ENCODE results near the gene S100A16.
"Not testable (repeated sequence)": the region's sequence is repeated elsewhere in the genome, so short reads cannot be mapped to it uniquely, and the experiment has no call there.

The S100A16 gene

GRCh38 chr1:153614189-153614900, 1.4 kb upstream of the S100A16 start:
- DNase-seq: no peak

GRCh38 chr1:153613406-153613805, 469 bp upstream of the S100A16 start:
- DNase-seq: no peak

GRCh38 chr1:153612111-153612754, 704 bp downstream of the S100A16 start:
- DNase-seq: no peak

GRCh38 chr1:153611356-153611755, 1.6 kb downstream of the S100A16 start:
- no peak for DNase-seq

- no peak for DNase-seq
These were observed 2.1 kb downstream of the S100A16 start for GRCh38 chr1:153610811-153611301.

- no peak for DNase-seq
These were observed 2.6 kb downstream of the S100A16 start for GRCh38 chr1:153610334-153610733.

- no peak for DNase-seq
These were observed 3.4 kb downstream of the S100A16 start for GRCh38 chr1:153609585-153609907.

GRCh38 chr1:153608742-153609584, 4.0 kb downstream of the S100A16 start:
- DNase-seq: peak; percentile 89

GRCh38 chr1:153608089-153608682, 4.8 kb downstream of the S100A16 start:
- no peak for DNase-seq

- no peak for DNase-seq
These were observed 5.6 kb downstream of the S100A16 start for GRCh38 chr1:153607381-153607780.

- DNase-seq: no peak
These were observed 6.7 kb downstream of the S100A16 start for GRCh38 chr1:153606194-153606593.

GRCh38 chr1:153602749-153603148, 10.2 kb downstream of the S100A16 start:
- no peak for DNase-seq

- DNase-seq: no peak
These were observed 13.1 kb downstream of the S100A16 start for GRCh38 chr1:153599847-153600246.

GRCh38 chr1:153598309-153599172, 14.4 kb downstream of the S100A16 start:
- no peak for DNase-seq

- DNase-seq: no peak
These were observed 15.7 kb downstream of the S100A16 start for GRCh38 chr1:153597206-153597605.

GRCh38 chr1:153592748-153593147, 20.2 kb downstream of the S100A16 start:
- no peak for DNase-seq

GRCh38 chr1:153588482-153588881, 24.5 kb downstream of the S100A16 start:
- no peak for DNase-seq

GRCh38 chr1:153588033-153588432, 24.9 kb downstream of the S100A16 start:
- DNase-seq: not testable (repeated sequence)

GRCh38 chr1:153587314-153587713, 25.6 kb downstream of the S100A16 start:
- no peak for DNase-seq

- no peak for DNase-seq
These were observed 26.6 kb downstream of the S100A16 start for GRCh38 chr1:153586347-153586746.

GRCh38 chr1:153585006-153585405, 27.9 kb downstream of the S100A16 start:
- DNase-seq: no peak

- DNase-seq: no peak
These were observed 29.0 kb downstream of the S100A16 start for GRCh38 chr1:153583976-153584375.

Data from amniotic stem cell (primary cell).